Panc1 (cell line): Measurements from ENCODE around the gene PRKCZ.

Source experiments
- POLR2AphosphoS5 ChIP-seq: IDR thresholded peaks from 2 replicates; pipeline ENCODE4 v1.6.1; 2012; ENCODE audit warnings: mild to moderate bottlenecking, low read depth, low read length, moderate library complexity
- SIN3A ChIP-seq: IDR thresholded peaks from 2 replicates; pipeline ENCODE4 v1.6.1; 2012; ENCODE audit warnings: low read depth, mild to moderate bottlenecking, low read length, moderate library complexity, borderline replicate concordance; ENCODE audit not compliant: insufficient read depth
- TF ChIP-seq, protein P1 (sequence below): fragments of 450-650 bp; IDR thresholded peaks from 2 replicates; pipeline ENCODE4 v1.5.1; 2017; ENCODE audit warnings: mild to moderate bottlenecking
- TF ChIP-seq, protein P2 (sequence below), 2 experiments: IDR thresholded peaks; 2 replicates each; pipeline ENCODE4 v1.6.1; 2011 to 2012; ENCODE audit warnings: low read depth in 2 of 2, control low read depth in 1 of 2, low read length in 1 of 2, mild to moderate bottlenecking in 1 of 2, moderate library complexity in 1 of 2; ENCODE audit not compliant: insufficient read depth in 1 of 2

DNA sequence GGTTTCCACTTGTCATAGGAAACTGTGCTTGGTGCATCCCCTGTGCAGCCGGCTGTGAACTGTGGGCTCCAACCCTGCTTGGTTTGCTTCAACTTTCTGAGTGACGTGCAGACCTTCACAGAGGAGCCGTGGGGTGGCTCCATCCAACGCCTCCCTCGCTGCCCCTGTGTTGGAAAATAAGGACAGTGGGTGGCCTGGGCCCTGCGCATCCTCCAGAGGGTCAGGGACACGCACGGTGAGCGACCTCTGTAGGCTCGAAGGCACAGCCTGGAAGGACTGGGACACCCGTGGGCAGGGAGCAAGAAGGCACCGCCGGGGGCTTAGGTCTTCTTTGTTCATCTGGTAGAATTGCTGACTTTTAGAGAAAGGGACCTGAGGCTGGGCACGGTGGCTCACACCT lies 150.9 kb downstream of the PRKCZ start:
- TF ChIP-seq, protein P1, sequence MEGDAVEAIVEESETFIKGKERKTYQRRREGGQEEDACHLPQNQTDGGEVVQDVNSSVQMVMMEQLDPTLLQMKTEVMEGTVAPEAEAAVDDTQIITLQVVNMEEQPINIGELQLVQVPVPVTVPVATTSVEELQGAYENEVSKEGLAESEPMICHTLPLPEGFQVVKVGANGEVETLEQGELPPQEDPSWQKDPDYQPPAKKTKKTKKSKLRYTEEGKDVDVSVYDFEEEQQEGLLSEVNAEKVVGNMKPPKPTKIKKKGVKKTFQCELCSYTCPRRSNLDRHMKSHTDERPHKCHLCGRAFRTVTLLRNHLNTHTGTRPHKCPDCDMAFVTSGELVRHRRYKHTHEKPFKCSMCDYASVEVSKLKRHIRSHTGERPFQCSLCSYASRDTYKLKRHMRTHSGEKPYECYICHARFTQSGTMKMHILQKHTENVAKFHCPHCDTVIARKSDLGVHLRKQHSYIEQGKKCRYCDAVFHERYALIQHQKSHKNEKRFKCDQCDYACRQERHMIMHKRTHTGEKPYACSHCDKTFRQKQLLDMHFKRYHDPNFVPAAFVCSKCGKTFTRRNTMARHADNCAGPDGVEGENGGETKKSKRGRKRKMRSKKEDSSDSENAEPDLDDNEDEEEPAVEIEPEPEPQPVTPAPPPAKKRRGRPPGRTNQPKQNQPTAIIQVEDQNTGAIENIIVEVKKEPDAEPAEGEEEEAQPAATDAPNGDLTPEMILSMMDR: no peak
- TF ChIP-seq POLR2AphosphoS5 (no peak), SIN3A (no peak)
- TF ChIP-seq, protein P2, sequence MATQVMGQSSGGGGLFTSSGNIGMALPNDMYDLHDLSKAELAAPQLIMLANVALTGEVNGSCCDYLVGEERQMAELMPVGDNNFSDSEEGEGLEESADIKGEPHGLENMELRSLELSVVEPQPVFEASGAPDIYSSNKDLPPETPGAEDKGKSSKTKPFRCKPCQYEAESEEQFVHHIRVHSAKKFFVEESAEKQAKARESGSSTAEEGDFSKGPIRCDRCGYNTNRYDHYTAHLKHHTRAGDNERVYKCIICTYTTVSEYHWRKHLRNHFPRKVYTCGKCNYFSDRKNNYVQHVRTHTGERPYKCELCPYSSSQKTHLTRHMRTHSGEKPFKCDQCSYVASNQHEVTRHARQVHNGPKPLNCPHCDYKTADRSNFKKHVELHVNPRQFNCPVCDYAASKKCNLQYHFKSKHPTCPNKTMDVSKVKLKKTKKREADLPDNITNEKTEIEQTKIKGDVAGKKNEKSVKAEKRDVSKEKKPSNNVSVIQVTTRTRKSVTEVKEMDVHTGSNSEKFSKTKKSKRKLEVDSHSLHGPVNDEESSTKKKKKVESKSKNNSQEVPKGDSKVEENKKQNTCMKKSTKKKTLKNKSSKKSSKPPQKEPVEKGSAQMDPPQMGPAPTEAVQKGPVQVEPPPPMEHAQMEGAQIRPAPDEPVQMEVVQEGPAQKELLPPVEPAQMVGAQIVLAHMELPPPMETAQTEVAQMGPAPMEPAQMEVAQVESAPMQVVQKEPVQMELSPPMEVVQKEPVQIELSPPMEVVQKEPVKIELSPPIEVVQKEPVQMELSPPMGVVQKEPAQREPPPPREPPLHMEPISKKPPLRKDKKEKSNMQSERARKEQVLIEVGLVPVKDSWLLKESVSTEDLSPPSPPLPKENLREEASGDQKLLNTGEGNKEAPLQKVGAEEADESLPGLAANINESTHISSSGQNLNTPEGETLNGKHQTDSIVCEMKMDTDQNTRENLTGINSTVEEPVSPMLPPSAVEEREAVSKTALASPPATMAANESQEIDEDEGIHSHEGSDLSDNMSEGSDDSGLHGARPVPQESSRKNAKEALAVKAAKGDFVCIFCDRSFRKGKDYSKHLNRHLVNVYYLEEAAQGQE (IDR thresholded peaks at IDR 0.05; ENCODE audit: insufficient read depth in 1 of 2, low read depth in 2 of 2, low read length in 1 of 2): no peak
